NCI-H82 (cell line): Measurements from ENCODE around the gene CDC5L.

Experiments
- DNase-seq: peaks from one replicate; lab custom pipeline; 2025; lab: John Stamatoyannopoulos, UW

CDC5L gene

GRCh38 chr6:44475779-44476434 lies 88.4 kb downstream of the CDC5L start:
- DNase-seq, result peak; percentile 89

- no peak for DNase-seq
Measured at GRCh38 chr6:44476849-44477248, 89.3 kb downstream of the CDC5L start.

DNA sequence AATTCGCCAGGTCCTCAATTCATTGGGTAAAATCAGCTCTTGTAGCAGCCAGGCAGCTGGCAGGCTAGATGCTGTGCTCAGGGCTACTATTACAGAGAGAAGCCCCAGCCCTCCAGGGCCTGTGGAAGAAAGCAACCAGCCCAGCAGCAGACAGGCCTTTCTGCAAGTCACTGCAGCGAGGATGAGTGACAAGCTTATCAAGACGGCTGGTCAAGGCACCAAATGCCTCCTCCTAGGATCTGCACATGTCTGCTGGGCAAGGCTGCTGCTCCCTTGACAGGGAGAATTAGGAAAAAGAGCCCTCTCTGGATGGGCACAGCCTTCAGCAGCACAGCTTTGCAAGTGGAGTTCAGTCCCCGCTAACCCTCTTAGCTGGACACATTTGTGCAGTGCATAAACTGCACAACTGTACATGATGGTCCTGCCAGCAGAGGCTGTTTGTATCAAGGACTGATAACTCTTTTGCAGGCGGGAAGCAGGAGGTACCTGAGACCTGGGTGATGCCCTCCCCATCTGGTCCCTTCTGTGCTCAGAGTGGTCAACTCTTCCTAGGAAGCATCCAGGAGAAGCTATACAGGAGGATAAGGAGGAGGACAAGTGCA lies 89.9 kb downstream of the CDC5L start:
- DNase-seq, result no peak

DNA sequence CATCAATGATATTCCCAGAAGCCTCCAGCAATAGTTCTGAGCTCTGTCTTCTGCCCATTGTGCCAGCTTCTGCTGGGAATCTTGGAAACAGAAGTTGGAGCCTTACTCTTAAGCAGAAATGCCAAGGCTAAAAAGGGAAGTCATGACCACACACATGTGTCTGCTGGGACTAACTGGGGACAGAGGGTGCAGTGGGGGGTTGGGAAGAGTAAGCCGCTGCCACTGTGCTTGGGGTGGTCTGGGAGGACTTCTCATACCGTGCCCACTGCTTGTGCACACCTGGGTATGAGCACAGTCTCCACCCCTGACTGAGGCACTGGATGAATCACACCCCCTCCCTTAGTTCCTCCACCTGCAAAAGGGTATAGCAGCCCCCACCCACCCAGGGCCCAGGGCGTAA lies 90.7 kb downstream of the CDC5L start:
- no peak for DNase-seq

DNA sequence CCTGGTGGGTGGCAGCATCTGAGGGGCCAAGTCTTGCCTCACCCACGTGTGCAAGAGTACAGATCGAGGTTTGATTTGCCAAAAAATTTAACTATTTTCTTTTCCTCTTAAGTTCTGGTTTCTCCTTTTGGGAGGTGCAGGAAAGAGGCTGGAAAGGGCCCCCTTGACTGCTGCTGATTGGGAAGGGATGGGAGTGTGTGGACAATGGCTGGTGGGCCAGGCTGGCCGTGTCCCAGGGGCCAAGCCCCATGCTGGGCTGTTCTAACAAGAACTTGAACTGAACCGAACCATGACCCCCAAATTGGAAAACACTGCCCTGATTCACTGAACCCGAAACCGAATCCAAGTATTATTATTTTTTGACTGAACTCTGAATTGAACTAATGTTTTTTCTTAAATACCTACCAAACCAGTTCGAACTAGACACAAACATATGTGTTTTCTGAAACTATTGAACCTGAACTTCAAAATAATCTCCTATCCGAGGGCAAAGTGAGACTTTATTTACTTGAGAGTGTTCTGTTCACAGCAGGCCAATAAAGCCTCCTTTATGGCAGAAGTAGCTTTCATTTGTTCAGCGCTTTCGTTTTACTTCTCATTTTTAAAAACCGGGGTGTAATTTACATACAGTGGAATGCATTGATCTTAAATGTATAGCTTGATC lies 91.2 kb downstream of the CDC5L start:
- DNase-seq, result no peak

DNA sequence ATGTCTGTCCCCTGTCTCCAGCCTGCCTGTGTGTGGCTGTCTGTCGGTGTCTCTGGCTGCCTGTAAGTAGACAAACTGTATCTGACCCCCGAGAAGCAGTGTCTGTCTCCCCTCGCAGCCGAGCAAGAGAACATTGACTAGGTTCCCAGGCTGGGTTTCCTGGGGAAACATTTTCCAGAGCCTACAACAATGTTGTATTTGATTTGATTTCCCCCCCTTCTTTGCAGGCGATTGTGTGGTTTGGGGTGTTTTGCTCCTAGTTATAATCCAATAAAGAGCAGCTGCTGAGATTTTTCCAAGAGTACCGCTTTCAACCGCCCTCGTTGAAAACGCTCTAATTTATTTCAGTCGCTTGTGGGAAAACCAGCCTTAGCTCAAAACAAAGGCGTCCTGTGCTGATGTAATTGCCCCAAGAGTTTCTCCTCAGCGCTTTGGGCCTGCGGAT lies 92.6 kb downstream of the CDC5L start:
- DNase-seq, result no peak

GRCh38 chr6:44481056-44481455 lies 93.5 kb downstream of the CDC5L start:
- no peak for DNase-seq

DNA sequence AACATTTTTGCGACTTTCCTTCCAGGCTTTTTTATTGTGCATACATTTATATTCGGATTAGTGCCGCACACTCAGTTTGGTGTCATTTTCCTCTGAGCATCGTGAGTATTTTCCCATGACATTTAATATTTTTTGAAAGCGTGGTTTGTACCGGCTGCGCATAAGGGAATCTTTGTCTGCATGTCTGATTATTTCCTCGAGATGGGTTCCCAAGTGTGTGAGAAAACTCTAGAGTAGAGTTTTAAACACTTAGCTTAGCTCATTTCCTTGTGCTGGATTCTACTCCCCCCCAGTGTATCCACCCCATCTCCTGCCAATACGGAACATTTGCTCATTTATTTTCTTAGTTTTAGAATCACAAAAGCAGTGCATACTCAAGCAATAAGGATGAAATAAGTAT lies 94.3 kb downstream of the CDC5L start:
- DNase-seq, result no peak

- no peak for DNase-seq
Measured at GRCh38 chr6:44485601-44486401, 98.3 kb downstream of the CDC5L start.

DNA sequence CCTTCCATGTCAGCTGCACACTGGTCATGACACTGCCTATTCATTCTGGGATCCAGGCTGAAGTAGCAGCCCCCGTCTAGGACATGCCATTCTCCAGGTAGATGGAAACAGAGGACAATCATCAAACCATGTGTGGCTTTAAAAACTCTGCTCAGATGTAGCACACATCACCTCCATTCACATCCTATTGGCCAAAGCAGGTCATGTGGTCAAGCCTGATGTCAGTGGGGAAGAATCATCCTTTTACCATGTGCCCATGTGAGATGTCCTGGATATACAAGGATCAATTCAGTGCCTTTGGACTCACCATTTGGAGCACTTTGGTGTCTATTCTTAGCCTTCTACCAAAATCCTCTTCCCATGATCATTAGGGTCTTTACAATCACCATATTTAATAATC lies 99.5 kb downstream of the CDC5L start:
- DNase-seq, result no peak

DNA sequence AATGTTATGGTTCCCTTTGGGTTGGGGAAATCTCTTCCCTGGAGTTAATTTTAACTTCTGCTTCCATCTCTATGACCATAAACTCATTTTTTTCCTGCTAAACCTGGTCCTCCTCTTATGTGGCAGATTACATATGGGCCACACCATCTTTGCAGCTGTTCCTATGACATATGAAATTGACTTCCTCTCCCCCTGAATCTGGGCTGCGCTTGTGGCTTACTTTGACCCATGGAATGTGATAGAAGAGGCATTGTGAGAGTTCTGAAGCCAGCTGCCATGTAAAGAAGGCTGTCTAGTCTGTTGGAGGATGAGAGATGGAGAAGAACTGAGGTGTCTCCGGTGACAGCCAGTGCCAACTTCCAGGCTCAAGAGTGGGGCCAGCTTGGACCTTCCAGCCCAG lies 100.1 kb downstream of the CDC5L start:
- no peak for DNase-seq

DNA sequence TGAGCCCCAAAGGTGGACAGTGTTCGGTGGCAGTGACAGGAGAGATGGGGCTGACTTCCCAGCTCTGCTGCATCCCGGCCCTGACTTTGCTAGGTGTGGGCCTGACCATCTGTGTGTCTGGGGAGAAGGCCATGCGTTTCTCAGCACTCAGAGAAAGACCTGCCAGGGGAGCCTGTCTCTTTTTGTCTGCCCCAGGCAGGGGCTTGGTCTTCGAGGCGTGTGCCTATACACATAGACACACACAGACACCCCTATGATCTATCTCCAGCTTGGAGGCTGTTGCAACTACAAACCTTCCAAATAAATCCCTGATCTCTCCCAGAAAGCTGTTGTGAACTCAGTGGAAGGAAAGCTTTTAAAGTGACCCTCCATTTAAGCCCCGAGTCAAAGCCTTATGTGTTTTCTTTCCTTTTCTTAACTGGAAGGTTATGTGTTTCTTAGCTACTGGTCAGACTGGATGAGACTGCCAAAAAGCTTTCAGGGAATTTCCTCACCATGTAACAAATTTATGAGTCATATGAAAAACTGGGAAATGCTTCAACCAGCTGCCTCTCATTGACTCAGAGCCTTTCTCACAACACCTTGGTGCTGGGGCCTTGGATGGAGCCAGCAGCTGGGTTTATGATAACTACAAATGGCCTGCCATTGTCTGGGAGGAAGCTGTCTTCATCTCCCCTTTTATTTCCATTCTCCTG lies 102.6 kb downstream of the CDC5L start:
- DNase-seq, result no peak

GRCh38 chr6:44493132-44493531 lies 105.6 kb downstream of the CDC5L start:
- no peak for DNase-seq

- no peak for DNase-seq
Measured at GRCh38 chr6:44493593-44493992, 106.1 kb downstream of the CDC5L start.

GRCh38 chr6:44494011-44494501 lies 106.5 kb downstream of the CDC5L start:
- DNase-seq, result no peak

DNA sequence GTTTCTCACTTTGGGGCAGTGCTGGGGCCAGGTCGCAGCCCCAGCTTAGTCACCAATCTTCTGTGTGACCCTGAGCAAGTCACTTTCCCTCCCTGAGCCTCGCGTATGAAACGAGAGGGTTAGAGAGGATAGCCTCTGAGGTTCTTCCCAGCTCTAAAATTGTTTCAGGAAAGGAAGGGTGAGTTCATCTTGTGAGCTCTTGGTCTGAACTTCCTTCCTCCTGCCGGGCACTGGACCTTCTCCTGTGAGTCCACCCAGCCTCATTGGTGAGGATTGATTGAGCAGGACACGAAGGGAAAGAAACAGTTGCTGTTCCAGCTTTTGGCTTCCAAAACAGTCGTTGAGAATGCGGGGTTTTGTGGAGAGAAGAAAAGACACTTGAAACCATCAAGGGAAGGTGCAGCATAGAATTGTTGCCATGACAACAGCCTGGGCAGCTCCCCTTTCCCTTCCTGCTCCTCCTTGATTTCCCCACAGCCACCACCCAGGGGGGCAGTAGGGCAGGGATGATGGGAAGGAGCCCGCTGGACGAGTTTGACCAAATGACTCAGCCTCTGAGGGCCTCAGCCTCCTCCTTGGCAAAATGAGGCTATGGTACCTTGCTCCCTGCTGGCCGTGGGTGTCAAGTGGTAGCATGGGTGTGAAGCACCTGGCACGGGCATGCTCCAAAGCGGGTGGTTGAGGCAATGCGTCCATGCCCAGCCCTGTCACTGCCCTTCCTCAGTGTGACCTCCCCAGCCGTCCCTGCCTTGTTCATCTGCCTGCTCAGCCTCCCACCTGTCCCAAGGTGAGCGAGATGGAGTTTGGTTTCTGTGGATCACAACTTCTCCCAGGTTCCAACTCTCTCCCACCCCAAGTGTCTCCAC lies 107.8 kb downstream of the CDC5L start:
- DNase-seq, result no peak

DNA sequence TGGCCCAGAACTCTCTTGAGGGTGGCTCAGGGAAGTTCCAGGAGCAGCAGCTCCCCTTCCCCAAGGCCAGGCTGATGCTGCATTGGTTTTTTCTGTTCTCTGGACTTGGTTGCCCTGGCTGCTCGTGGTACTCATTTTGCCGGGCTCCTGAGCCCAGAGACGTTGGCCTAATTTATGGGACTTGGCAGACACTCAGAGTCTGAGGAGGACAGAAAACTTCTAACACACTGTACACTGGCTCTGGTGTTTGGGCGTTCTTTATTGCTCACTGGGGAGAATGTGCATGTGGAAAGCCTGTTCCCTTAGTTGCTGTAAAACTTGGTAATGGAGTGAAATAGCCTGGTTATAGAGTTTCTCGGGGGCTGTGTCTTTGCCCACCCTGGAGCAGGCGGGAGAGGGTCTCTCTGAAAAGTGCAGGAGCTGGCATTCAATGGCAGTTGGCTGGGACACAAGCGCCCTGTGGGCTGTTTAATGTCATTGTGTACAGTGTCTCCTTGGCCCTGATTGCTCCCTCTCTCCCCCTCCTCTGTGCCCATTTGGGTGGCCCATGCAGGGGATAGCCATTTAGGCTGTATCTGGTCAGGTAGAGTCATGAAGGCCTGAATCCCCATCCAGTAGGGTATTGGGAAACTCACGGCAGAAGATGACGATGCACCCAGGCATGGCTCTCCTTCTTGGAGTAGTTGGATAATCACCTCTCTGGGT lies 109.3 kb downstream of the CDC5L start:
- no peak for DNase-seq

DNA sequence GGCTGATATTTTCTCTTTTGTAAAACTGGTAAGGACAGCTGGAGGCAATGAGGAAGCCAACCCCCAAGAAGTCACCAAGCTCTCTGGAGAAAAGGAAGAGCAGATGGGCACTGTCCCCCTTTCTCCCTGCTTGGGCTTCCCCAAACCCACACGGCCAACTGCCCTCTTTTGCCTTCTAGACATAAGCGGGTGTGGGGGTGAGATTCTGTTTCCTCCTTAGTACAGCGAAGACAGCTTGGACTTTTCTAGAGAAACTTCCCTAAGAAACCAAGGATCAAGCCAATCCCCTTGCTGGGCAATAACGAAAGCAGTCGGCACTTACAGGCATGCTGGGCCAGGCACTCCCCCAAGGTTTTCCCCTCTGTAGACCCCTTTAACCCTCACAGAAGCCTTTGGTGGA lies 110.3 kb downstream of the CDC5L start:
- no peak for DNase-seq

DNA sequence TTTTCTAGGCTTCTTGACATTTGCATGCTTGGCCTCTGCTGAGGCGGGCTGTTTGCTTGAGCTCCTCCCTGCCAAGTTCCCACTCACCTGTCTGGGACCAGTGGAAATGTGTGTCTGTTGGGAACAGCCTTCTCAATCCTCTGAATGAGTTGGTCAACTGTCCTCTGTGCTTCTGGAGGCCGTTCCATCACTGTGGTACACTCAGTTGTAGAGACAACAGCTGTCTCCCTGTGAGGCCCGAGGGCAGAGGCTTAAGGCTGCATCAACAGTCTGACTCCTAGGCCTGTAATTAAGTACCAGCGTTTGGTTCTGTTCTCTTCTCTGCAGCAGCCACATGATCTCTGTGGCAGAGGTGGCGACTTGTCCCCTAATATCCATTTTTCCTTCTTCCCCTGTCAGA lies 110.9 kb downstream of the CDC5L start:
- DNase-seq, result peak; percentile 27

- no peak for DNase-seq
Measured at GRCh38 chr6:44499609-44500008, 112.1 kb downstream of the CDC5L start.
